ENCODE data around the gene PARM1. TPM values are rescaled to one million over a fixed set of nuclear protein-coding genes. Genes with fewer than 3 reads are reported as not detected.

PARM1 gene, protein sequence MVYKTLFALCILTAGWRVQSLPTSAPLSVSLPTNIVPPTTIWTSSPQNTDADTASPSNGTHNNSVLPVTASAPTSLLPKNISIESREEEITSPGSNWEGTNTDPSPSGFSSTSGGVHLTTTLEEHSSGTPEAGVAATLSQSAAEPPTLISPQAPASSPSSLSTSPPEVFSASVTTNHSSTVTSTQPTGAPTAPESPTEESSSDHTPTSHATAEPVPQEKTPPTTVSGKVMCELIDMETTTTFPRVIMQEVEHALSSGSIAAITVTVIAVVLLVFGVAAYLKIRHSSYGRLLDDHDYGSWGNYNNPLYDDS
- 9.4 and 10.4 TPM in 2 replicates for total RNA-seq (2014; rRNA removed; shearing (Covaris generic))
- 4.3 and 4.9 TPM in 2 replicates for polyA plus RNA-seq (2016; fragmentation: Nextera tagmentation; extraction: Ambion mirVana)
- long read RNA-seq, full-length matches to known transcripts, result 4 of 7 reads
- long read RNA-seq, partial matches to known transcripts, result 1 of 7 reads
- long read RNA-seq, other reads (novel, unspliced or antisense), result 2 of 7 reads

DNA sequence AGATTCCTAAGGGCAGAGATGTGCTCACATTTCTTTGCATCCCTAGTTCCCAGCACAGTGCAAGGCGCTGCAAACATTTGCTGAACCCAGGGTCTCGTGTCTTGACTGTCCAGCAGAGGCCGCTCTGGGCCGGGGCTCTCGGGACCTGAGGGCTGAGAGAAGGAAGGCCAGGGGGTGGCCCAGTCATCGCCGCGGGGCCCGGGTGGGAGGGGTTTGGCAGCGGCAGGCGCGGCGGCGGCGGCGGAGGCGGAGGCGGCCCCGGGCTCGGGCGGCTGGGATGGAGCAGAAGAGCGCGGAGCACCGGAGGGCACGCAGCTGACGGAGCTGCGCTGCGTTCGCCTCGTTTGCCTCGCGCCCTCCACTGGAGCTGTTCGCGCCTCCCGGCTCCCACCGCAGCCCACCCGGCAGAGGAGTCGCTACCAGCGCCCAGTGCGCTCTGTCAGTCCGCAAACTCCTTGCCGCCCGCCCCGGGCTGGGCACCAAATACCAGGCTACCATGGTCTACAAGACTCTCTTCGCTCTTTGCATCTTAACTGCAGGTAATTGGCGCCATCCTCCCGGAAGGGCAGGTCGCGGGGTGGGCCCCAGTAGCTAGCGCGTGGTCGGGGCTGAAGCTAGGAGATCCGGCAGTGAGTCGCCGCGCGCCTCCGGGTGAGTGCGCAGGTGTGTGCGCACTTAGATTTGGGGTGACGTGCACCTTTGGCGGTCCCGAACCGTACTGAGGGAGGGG lies at the start of gene PARM1:
TSS of gene PARM1 (plus strand) at position 285 of the 730 bp plus-strand sequence. CDS start at position 497, 212 bp downstream.
- Histone ChIP-seq H3K79me2 (replicated peaks; ENCODE audit: insufficient read depth) (no peaks in the 10 kb centered on the region), H3K36me3 (ENCODE audit: insufficient read depth) (no peaks in the 10 kb centered on the region), H3K4me1 (ENCODE audit: insufficient read depth) (peaks cover 48% of the 10 kb centered on the region), H4K20me1 (replicated peaks; ENCODE audit: insufficient read depth) (no peaks in the 10 kb centered on the region; the same call in 1 of the 2 replicates), H3F3A (replicated peaks; ENCODE audit: low read depth) (peaks cover 12% of the 10 kb centered on the region), H3K27me3 (ENCODE audit: insufficient read depth) (peaks cover 32% of the 10 kb centered on the region), H3K4me2 (peak within 1 kb of the TSS; percentile 83), H2AFZ (peak within 1 kb of the TSS; percentile 99), H3K27ac (ENCODE audit: low read depth) (peak within 1 kb of the TSS; percentile 32; the same call in 1 of the 2 replicates), H3K9me2 (ENCODE audit: insufficient read depth) (peaks cover 3% of the 10 kb centered on the region; the same call in 1 of the 2 replicates), H3K4me3 (peak within 1 kb of the TSS; percentile 89)
- Mint-ChIP-seq H3K4me1 (peaks cover 32% of the 10 kb centered on the region), H3K36me3 (ENCODE audit: low read depth) (no peaks in the 10 kb centered on the region), H3K27ac (no peak within 1 kb of the TSS), H3K9me3 (no peaks in the 10 kb centered on the region), H3K4me3 (peak within 1 kb of the TSS; percentile 87), H3K27me3 (ENCODE audit: insufficient read depth, low read depth, poor library complexity) (peaks cover 29% of the 10 kb centered on the region)
- DNase-seq (ENCODE audit: low spot score) (peak; percentile 96), ATAC-seq (peak; percentile 87)
- TF ChIP-seq, protein P1, sequence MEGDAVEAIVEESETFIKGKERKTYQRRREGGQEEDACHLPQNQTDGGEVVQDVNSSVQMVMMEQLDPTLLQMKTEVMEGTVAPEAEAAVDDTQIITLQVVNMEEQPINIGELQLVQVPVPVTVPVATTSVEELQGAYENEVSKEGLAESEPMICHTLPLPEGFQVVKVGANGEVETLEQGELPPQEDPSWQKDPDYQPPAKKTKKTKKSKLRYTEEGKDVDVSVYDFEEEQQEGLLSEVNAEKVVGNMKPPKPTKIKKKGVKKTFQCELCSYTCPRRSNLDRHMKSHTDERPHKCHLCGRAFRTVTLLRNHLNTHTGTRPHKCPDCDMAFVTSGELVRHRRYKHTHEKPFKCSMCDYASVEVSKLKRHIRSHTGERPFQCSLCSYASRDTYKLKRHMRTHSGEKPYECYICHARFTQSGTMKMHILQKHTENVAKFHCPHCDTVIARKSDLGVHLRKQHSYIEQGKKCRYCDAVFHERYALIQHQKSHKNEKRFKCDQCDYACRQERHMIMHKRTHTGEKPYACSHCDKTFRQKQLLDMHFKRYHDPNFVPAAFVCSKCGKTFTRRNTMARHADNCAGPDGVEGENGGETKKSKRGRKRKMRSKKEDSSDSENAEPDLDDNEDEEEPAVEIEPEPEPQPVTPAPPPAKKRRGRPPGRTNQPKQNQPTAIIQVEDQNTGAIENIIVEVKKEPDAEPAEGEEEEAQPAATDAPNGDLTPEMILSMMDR (conservative IDR thresholded peaks at IDR 0.05; ENCODE audit: low read depth in 2 of 2), result peak; percentile 71 to 93
- no peak for TF ChIP-seq NANOG (IDR thresholded peaks at IDR 0.05; ENCODE audit: borderline replicate concordance)
- TF ChIP-seq CREB1 (CRISPR knock-in tag; IDR thresholded peaks at IDR 0.05; ENCODE audit: low read depth), result no peak
- no peak for TF ChIP-seq EZH2 (IDR thresholded peaks at IDR 0.05; ENCODE audit: low read depth, unreplicated experiment)
- peak; percentile 17; the same call in 1 of the 2 replicates for TF ChIP-seq POLR2AphosphoS5 (IDR thresholded peaks at IDR 0.05; ENCODE audit: low read depth)

DNA sequence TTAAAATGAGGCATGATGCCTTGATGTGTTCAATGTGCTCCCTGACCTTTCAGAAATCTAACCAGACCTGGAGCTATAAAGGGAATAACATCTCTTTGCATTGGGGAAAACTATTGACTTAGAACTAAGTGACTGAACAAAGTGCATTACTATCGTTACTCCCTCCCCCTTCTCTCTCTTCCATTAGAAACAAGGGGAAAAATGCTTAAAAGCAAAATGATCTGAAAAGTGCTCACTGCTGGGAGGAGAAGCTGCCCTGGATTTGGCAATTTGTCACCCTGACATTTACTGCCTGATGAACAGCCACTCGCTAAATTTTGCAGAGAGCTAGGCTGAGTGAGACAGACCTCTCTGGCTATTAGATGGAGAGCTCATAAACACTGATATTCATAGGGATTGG lies 48.6 kb upstream of the PARM1 start:
- Mint-ChIP-seq H3K27me3 (ENCODE audit: insufficient read depth, low read depth, poor library complexity) (no peaks in the 10 kb centered on the region), H3K4me3 (no peak overlapping the region), H3K27ac (no peak overlapping the region), H3K36me3 (ENCODE audit: low read depth) (no peaks in the 10 kb centered on the region; the same call in 2 of the 3 replicates), H3K4me1 (no peaks in the 10 kb centered on the region; the same call in 2 of the 3 replicates), H3K9me3 (peaks cover 3% of the 10 kb centered on the region; the same call in 2 of the 3 replicates)
- Histone ChIP-seq H3K9me2 (ENCODE audit: insufficient read depth) (peaks cover 20% of the 10 kb centered on the region), H3K27me3 (ENCODE audit: insufficient read depth) (no peaks in the 10 kb centered on the region), H3K79me2 (replicated peaks; ENCODE audit: insufficient read depth) (no peaks in the 10 kb centered on the region), H2AFZ (no peak overlapping the region), H3K4me3 (no peak overlapping the region), H3K4me2 (no peak overlapping the region), H4K20me1 (replicated peaks; ENCODE audit: insufficient read depth) (no peaks in the 10 kb centered on the region), H3K4me1 (ENCODE audit: insufficient read depth) (no peaks in the 10 kb centered on the region), H3F3A (replicated peaks; ENCODE audit: low read depth) (no peaks in the 10 kb centered on the region), H3K27ac (ENCODE audit: low read depth) (no peak overlapping the region), H3K36me3 (ENCODE audit: insufficient read depth) (no peaks in the 10 kb centered on the region)
- ATAC-seq (no peak), DNase-seq (ENCODE audit: low spot score) (no peak)
- TF ChIP-seq NANOG (IDR thresholded peaks at IDR 0.05; ENCODE audit: borderline replicate concordance) (no peak), ZNF114 (CRISPR knock-in tag; IDR thresholded peaks at IDR 0.05) (no peak), EZH2phosphoT487 (IDR thresholded peaks at IDR 0.05; ENCODE audit: unreplicated experiment) (no peak), JUNB (IDR thresholded peaks at IDR 0.05; ENCODE audit: unreplicated experiment) (no peak)
- TF ChIP-seq, protein P2, sequence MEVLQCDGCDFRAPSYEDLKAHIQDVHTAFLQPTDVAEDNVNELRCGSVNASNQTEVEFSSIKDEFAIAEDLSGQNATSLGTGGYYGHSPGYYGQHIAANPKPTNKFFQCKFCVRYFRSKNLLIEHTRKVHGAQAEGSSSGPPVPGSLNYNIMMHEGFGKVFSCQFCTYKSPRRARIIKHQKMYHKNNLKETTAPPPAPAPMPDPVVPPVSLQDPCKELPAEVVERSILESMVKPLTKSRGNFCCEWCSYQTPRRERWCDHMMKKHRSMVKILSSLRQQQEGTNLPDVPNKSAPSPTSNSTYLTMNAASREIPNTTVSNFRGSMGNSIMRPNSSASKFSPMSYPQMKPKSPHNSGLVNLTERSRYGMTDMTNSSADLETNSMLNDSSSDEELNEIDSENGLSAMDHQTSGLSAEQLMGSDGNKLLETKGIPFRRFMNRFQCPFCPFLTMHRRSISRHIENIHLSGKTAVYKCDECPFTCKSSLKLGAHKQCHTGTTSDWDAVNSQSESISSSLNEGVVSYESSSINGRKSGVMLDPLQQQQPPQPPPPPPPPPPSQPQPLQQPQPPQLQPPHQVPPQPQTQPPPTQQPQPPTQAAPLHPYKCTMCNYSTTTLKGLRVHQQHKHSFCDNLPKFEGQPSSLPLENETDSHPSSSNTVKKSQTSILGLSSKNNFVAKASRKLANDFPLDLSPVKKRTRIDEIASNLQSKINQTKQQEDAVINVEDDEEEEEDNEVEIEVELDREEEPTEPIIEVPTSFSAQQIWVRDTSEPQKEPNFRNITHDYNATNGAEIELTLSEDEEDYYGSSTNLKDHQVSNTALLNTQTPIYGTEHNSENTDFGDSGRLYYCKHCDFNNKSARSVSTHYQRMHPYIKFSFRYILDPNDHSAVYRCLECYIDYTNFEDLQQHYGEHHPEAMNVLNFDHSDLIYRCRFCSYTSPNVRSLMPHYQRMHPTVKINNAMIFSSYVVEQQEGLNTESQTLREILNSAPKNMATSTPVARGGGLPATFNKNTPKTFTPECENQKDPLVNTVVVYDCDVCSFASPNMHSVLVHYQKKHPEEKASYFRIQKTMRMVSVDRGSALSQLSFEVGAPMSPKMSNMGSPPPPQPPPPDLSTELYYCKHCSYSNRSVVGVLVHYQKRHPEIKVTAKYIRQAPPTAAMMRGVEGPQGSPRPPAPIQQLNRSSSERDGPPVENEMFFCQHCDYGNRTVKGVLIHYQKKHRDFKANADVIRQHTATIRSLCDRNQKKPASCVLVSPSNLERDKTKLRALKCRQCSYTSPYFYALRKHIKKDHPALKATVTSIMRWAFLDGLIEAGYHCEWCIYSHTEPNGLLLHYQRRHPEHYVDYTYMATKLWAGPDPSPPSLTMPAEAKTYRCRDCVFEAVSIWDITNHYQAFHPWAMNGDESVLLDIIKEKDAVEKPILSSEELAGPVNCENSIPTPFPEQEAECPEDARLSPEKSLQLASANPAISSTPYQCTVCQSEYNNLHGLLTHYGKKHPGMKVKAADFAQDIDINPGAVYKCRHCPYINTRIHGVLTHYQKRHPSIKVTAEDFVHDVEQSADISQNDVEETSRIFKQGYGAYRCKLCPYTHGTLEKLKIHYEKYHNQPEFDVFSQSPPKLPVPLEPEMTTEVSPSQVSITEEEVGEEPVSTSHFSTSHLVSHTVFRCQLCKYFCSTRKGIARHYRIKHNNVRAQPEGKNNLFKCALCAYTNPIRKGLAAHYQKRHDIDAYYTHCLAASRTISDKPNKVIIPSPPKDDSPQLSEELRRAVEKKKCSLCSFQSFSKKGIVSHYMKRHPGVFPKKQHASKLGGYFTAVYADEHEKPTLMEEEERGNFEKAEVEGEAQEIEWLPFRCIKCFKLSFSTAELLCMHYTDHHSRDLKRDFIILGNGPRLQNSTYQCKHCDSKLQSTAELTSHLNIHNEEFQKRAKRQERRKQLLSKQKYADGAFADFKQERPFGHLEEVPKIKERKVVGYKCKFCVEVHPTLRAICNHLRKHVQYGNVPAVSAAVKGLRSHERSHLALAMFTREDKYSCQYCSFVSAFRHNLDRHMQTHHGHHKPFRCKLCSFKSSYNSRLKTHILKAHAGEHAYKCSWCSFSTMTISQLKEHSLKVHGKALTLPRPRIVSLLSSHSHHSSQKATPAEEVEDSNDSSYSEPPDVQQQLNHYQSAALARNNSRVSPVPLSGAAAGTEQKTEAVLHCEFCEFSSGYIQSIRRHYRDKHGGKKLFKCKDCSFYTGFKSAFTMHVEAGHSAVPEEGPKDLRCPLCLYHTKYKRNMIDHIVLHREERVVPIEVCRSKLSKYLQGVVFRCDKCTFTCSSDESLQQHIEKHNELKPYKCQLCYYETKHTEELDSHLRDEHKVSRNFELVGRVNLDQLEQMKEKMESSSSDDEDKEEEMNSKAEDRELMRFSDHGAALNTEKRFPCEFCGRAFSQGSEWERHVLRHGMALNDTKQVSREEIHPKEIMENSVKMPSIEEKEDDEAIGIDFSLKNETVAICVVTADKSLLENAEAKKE (CRISPR knock-in tag; IDR thresholded peaks at IDR 0.05), result no peak
- TF ChIP-seq, protein P3, sequence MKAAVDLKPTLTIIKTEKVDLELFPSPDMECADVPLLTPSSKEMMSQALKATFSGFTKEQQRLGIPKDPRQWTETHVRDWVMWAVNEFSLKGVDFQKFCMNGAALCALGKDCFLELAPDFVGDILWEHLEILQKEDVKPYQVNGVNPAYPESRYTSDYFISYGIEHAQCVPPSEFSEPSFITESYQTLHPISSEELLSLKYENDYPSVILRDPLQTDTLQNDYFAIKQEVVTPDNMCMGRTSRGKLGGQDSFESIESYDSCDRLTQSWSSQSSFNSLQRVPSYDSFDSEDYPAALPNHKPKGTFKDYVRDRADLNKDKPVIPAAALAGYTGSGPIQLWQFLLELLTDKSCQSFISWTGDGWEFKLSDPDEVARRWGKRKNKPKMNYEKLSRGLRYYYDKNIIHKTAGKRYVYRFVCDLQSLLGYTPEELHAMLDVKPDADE (IDR thresholded peaks at IDR 0.05), result no peak
